Natural killer cell treated with Interleukin-12 subunit alpha and Interleukin-12 subunit beta and Interleukin-15 and Interleukin-18, amount 100 ng/mL, for 72 hours (primary cell): ENCODE data around the gene CCSER1. TPM values are rescaled to one million over a fixed set of nuclear protein-coding genes. Genes with fewer than 3 reads are reported as not detected.
"Not testable (repeated sequence)": the region's sequence is repeated elsewhere in the genome, so short reads cannot be mapped to it uniquely, and the experiment has no call there.

ENCODE experiments used
- ATAC-seq, 2 donors: fragments of 150-1000 bp; cut with Tn5 transposase in 1 of 2; sonication (Bioruptor Pico), chemical (Tn5 transposase) in 1 of 2; 2 replicates each; pipeline ENCODE4 v1.10.0; 2021
- DNase-seq: peaks from one replicate; pipeline ENCODE4 v3.0.0; 2022; ENCODE audit warnings: low spot score
- H3K27ac Mint-ChIP-seq, 2 donors: 1 replicate in 1 of 2; 2 replicates in 1 of 2; pipeline ENCODE4 v1.8.0; 2022; ENCODE audit warnings: mixed read lengths in 2 of 2, mild to moderate bottlenecking in 1 of 2, moderate library complexity in 1 of 2
- H3K27me3 Mint-ChIP-seq, 2 donors: 1 replicate in 1 of 2; 2 replicates in 1 of 2; pipeline ENCODE4 v1.8.0; 2022; ENCODE audit warnings: mixed read lengths in 2 of 2
- H3K36me3 Mint-ChIP-seq: one replicate; pipeline ENCODE4 v1.8.0; 2022; ENCODE audit warnings: mixed read lengths
- H3K4me1 Mint-ChIP-seq, 2 donors: 1 replicate in 1 of 2; 2 replicates in 1 of 2; pipeline ENCODE4 v1.8.0; 2022; ENCODE audit warnings: low read depth in 2 of 2, mixed read lengths in 2 of 2, mild to moderate bottlenecking in 1 of 2
- H3K4me3 Mint-ChIP-seq: one replicate; pipeline ENCODE4 v1.8.0; 2022; ENCODE audit warnings: mixed read lengths
- H3K9me3 Mint-ChIP-seq: 2 replicates; pipeline ENCODE4 v1.8.0; 2022; ENCODE audit warnings: mixed read lengths
- total RNA-seq, 2 donors: library from RNA; stranded (reverse); gene quantifications; one replicate each; pipeline ENCODE4 v1.2.3, GENCODE V29; 2022

Gene CCSER1
- total RNA-seq, 2 donors from 2014 or later = 0.17 TPM; not detected in 1

GRCh38 chr4:90425893-90426292 lies 298.7 kb downstream of the CCSER1 start:
- DNase-seq (no peak), ATAC-seq (no peak)
- H3K4me3 Mint-ChIP-seq = no peak overlapping the region
- H3K9me3 Mint-ChIP-seq = no peaks in the 10 kb centered on the region
- peaks cover 5% of the 10 kb centered on the region for H3K36me3 Mint-ChIP-seq
- no peak overlapping the region for H3K27ac Mint-ChIP-seq
- H3K4me1 Mint-ChIP-seq = no peaks in the 10 kb centered on the region
- no peaks in the 10 kb centered on the region for H3K27me3 Mint-ChIP-seq

- Mint-ChIP-seq H3K4me3 (no peak overlapping the region), H3K4me1 (no peaks in the 10 kb centered on the region), H3K27ac (no peak overlapping the region), H3K36me3 (no peaks in the 10 kb centered on the region), H3K27me3 (no peaks in the 10 kb centered on the region), H3K9me3 (peaks cover 4% of the 10 kb centered on the region)
- ATAC-seq (no peak), DNase-seq (no peak)
Observed at GRCh38 chr4:90438522-90438921, 311.3 kb downstream of the CCSER1 start.

GRCh38 chr4:90441770-90442169 lies 314.6 kb downstream of the CCSER1 start:
- Mint-ChIP-seq H3K27me3 (no peaks in the 10 kb centered on the region), H3K36me3 (no peaks in the 10 kb centered on the region), H3K27ac (no peak overlapping the region), H3K4me3 (no peak overlapping the region), H3K4me1 (no peaks in the 10 kb centered on the region), H3K9me3 (peaks cover 4% of the 10 kb centered on the region)
- no peak for DNase-seq
- ATAC-seq = no peak

GRCh38 chr4:90442619-90443018 lies 315.4 kb downstream of the CCSER1 start:
- Mint-ChIP-seq H3K27me3 (no peaks in the 10 kb centered on the region), H3K27ac (no peak overlapping the region), H3K36me3 (no peaks in the 10 kb centered on the region), H3K9me3 (peaks cover 4% of the 10 kb centered on the region), H3K4me3 (no peak overlapping the region), H3K4me1 (no peaks in the 10 kb centered on the region)
- ATAC-seq (no peak), DNase-seq (no peak)

GRCh38 chr4:90443231-90443630 lies 316.0 kb downstream of the CCSER1 start:
- Mint-ChIP-seq H3K27me3 (no peaks in the 10 kb centered on the region), H3K9me3 (peaks cover 4% of the 10 kb centered on the region), H3K27ac (no peak overlapping the region), H3K4me3 (no peak overlapping the region), H3K4me1 (no peaks in the 10 kb centered on the region), H3K36me3 (no peaks in the 10 kb centered on the region)
- DNase-seq = no peak
- ATAC-seq = no peak

- peaks cover 4% of the 10 kb centered on the region for H3K9me3 Mint-ChIP-seq
- no peak overlapping the region for H3K4me3 Mint-ChIP-seq
- H3K27me3 Mint-ChIP-seq = no peaks in the 10 kb centered on the region
- no peak overlapping the region for H3K27ac Mint-ChIP-seq
- no peaks in the 10 kb centered on the region for H3K4me1 Mint-ChIP-seq
- ATAC-seq = no peak
- DNase-seq = no peak
- H3K36me3 Mint-ChIP-seq = no peaks in the 10 kb centered on the region
Observed at GRCh38 chr4:90444904-90445303, 317.7 kb downstream of the CCSER1 start.

- H3K4me1 Mint-ChIP-seq = no peaks in the 10 kb centered on the region
- H3K4me3 Mint-ChIP-seq = no peak overlapping the region
- no peak for DNase-seq
- no peak overlapping the region for H3K27ac Mint-ChIP-seq
- H3K27me3 Mint-ChIP-seq = no peaks in the 10 kb centered on the region
- H3K36me3 Mint-ChIP-seq = no peaks in the 10 kb centered on the region
- peaks cover 8% of the 10 kb centered on the region for H3K9me3 Mint-ChIP-seq
- ATAC-seq = no peak
Observed at GRCh38 chr4:90445380-90445779, 318.2 kb downstream of the CCSER1 start.

- H3K36me3 Mint-ChIP-seq = no peaks in the 10 kb centered on the region
- no peaks in the 10 kb centered on the region for H3K4me1 Mint-ChIP-seq
- ATAC-seq (peak in 1 of 2 donors; percentile 27), DNase-seq (no peak)
- H3K4me3 Mint-ChIP-seq = no peak overlapping the region
- no peak overlapping the region for H3K27ac Mint-ChIP-seq
- peaks cover 10% of the 10 kb centered on the region for H3K9me3 Mint-ChIP-seq
- H3K27me3 Mint-ChIP-seq = no peaks in the 10 kb centered on the region
Observed at GRCh38 chr4:90449626-90450025, 322.4 kb downstream of the CCSER1 start.

GRCh38 chr4:90456891-90457290 lies 329.7 kb downstream of the CCSER1 start:
- no peaks in the 10 kb centered on the region for H3K4me1 Mint-ChIP-seq
- no peaks in the 10 kb centered on the region for H3K27me3 Mint-ChIP-seq
- H3K9me3 Mint-ChIP-seq = peaks cover 6% of the 10 kb centered on the region
- no peaks in the 10 kb centered on the region for H3K36me3 Mint-ChIP-seq
- DNase-seq (no peak), ATAC-seq (no peak)
- H3K4me3 Mint-ChIP-seq = no peak overlapping the region
- H3K27ac Mint-ChIP-seq = no peak overlapping the region

- ATAC-seq (peak in 1 of 2 donors; percentile 15), DNase-seq (no peak)
- Mint-ChIP-seq H3K36me3 (no peaks in the 10 kb centered on the region), H3K4me3 (no peak overlapping the region), H3K27ac (no peak overlapping the region), H3K9me3 (peaks cover 6% of the 10 kb centered on the region), H3K27me3 (no peaks in the 10 kb centered on the region), H3K4me1 (no peaks in the 10 kb centered on the region)
Observed at GRCh38 chr4:90457817-90458216, 330.6 kb downstream of the CCSER1 start.

- Mint-ChIP-seq H3K4me1 (no peaks in the 10 kb centered on the region), H3K9me3 (peaks cover 6% of the 10 kb centered on the region), H3K4me3 (no peak overlapping the region), H3K36me3 (no peaks in the 10 kb centered on the region), H3K27me3 (no peaks in the 10 kb centered on the region), H3K27ac (no peak overlapping the region)
- DNase-seq = no peak
- ATAC-seq = no peak
Observed at GRCh38 chr4:90458576-90458975, 331.4 kb downstream of the CCSER1 start.

GRCh38 chr4:90474484-90474883 lies 347.3 kb downstream of the CCSER1 start:
- Mint-ChIP-seq H3K27ac (no peak overlapping the region), H3K4me1 (no peaks in the 10 kb centered on the region), H3K9me3 (no peaks in the 10 kb centered on the region), H3K27me3 (no peaks in the 10 kb centered on the region), H3K4me3 (no peak overlapping the region), H3K36me3 (no peaks in the 10 kb centered on the region)
- ATAC-seq (no peak), DNase-seq (no peak)

GRCh38 chr4:90476019-90476418 lies 348.8 kb downstream of the CCSER1 start:
- no peak overlapping the region for H3K4me3 Mint-ChIP-seq
- H3K9me3 Mint-ChIP-seq = no peaks in the 10 kb centered on the region
- ATAC-seq (no peak), DNase-seq (no peak)
- H3K36me3 Mint-ChIP-seq = no peaks in the 10 kb centered on the region
- H3K27ac Mint-ChIP-seq = no peak overlapping the region
- no peaks in the 10 kb centered on the region for H3K4me1 Mint-ChIP-seq
- H3K27me3 Mint-ChIP-seq = no peaks in the 10 kb centered on the region

- Mint-ChIP-seq H3K36me3 (no peaks in the 10 kb centered on the region), H3K27me3 (no peaks in the 10 kb centered on the region), H3K27ac (no peak overlapping the region), H3K4me3 (no peak overlapping the region), H3K9me3 (no peaks in the 10 kb centered on the region), H3K4me1 (no peaks in the 10 kb centered on the region)
- DNase-seq (no peak), ATAC-seq (no peak)
Observed at GRCh38 chr4:90476586-90476985, 349.4 kb downstream of the CCSER1 start.

- not testable (repeated sequence) for H3K4me3 Mint-ChIP-seq, H3K4me1 Mint-ChIP-seq, H3K27ac Mint-ChIP-seq
Observed at GRCh38 chr4:90484894-90485293, 357.7 kb downstream of the CCSER1 start.

More at GRCh38 chr4:90484894-90485293, 357.7 kb downstream of the CCSER1 start:
- ATAC-seq, DNase-seq, H3K27me3 Mint-ChIP-seq, H3K36me3 Mint-ChIP-seq: not testable (repeated sequence)
- H3K9me3 Mint-ChIP-seq = peaks cover 14% of the 10 kb centered on the region
